NB4 (cell line): ENCODE results near the gene CASP3.

ENCODE experiments used
- DNase-seq: peaks from one replicate; pipeline ENCODE4 v3.0.0; 2010; ENCODE audit warnings: low read depth
- H3K4me3 ChIP-seq: one replicate; pipeline ENCODE4 v1.5.1; 2011; ENCODE audit warnings: mild to moderate bottlenecking, low read depth, low read length, moderate library complexity
- CTCF ChIP-seq: IDR thresholded peaks from one replicate; pipeline ENCODE4 v1.5.1; 2012; ENCODE audit warnings: low read depth, low read length
- MAX ChIP-seq: IDR thresholded peaks from 2 replicates; pipeline ENCODE4 v1.6.1; 2011; ENCODE audit warnings: low read depth, low read length
- MYC ChIP-seq: IDR thresholded peaks from 2 replicates; pipeline ENCODE4 v1.6.1; 2011; ENCODE audit warnings: low read depth, low read length
- POLR2A ChIP-seq: IDR thresholded peaks from 2 replicates; pipeline ENCODE4 v1.6.1; 2011; ENCODE audit warnings: mild to moderate bottlenecking; ENCODE audit not compliant: insufficient read length; ENCODE audit errors: extremely low read depth

CASP3 gene

GRCh38 chr4:184688447-184688846 lies 39.2 kb upstream of the CASP3 start:
- no peak for DNase-seq
- no peak overlapping the region for H3K4me3 ChIP-seq
- TF ChIP-seq MYC: no peak
- TF ChIP-seq CTCF: no peak
- no peak for TF ChIP-seq POLR2A
- no peak for TF ChIP-seq MAX

GRCh38 chr4:184688005-184688404 lies 38.8 kb upstream of the CASP3 start:
- DNase-seq: no peak
- no peak for TF ChIP-seq CTCF
- no peak for TF ChIP-seq MYC
- no peak for TF ChIP-seq MAX

GRCh38 chr4:184684491-184685189 lies 35.4 kb upstream of the CASP3 start:
- no peak for TF ChIP-seq POLR2A
- peak; percentile 80 for TF ChIP-seq MYC
- TF ChIP-seq MAX: peak; percentile 57
- DNase-seq: peak; percentile 95
- no peak overlapping the region for H3K4me3 ChIP-seq

More at GRCh38 chr4:184688005-184688404, 38.8 kb upstream of the CASP3 start:
- H3K4me3 ChIP-seq: no peak overlapping the region

GRCh38 chr4:184681916-184682315 lies 32.7 kb upstream of the CASP3 start:
- no peak for DNase-seq
- H3K4me3 ChIP-seq: no peak overlapping the region
- TF ChIP-seq MAX (no peak), POLR2A (no peak), CTCF (no peak), MYC (no peak)

GRCh38 chr4:184680698-184681097 lies 31.5 kb upstream of the CASP3 start:
- no peak for DNase-seq
- TF ChIP-seq MYC: no peak
- TF ChIP-seq MAX: no peak
- TF ChIP-seq POLR2A: no peak
- TF ChIP-seq CTCF: no peak
- no peak overlapping the region for H3K4me3 ChIP-seq

GRCh38 chr4:184675821-184676492 lies 26.7 kb upstream of the CASP3 start:
- TF ChIP-seq MYC: no peak
- TF ChIP-seq CTCF: no peak
- TF ChIP-seq POLR2A: no peak
- TF ChIP-seq MAX: no peak
- DNase-seq: no peak
- no peak overlapping the region for H3K4me3 ChIP-seq
